GM10847 (cell line): ENCODE results near the gene NAP1L4.

ENCODE experiments used
- POLR2A ChIP-seq: IDR thresholded peaks from 2 replicates; pipeline ENCODE4 v1.6.1; 2011; ENCODE audit not compliant: insufficient read length; ENCODE audit errors: extremely low read depth

NAP1L4 gene

GRCh38 chr11:2940921-2941821 is 51.0 kb downstream of the NAP1L4 start:
- TF ChIP-seq POLR2A, result no peak

GRCh38 chr11:2940147-2940920 is 51.8 kb downstream of the NAP1L4 start:
- TF ChIP-seq POLR2A, result no peak

- TF ChIP-seq POLR2A, result no peak
These were observed 57.4 kb downstream of the NAP1L4 start for GRCh38 chr11:2934611-2935239.

GRCh38 chr11:2934021-2934550 is 58.0 kb downstream of the NAP1L4 start:
- no peak for TF ChIP-seq POLR2A

GRCh38 chr11:2933375-2934020 is 58.6 kb downstream of the NAP1L4 start:
- TF ChIP-seq POLR2A, result no peak

GRCh38 chr11:2932850-2933251 is 59.3 kb downstream of the NAP1L4 start:
- no peak for TF ChIP-seq POLR2A

GRCh38 chr11:2931771-2932738 is 60.1 kb downstream of the NAP1L4 start:
- no peak for TF ChIP-seq POLR2A

GRCh38 chr11:2931420-2931746 is 60.7 kb downstream of the NAP1L4 start:
- TF ChIP-seq POLR2A, result no peak

GRCh38 chr11:2930704-2931419 is 61.3 kb downstream of the NAP1L4 start:
- TF ChIP-seq POLR2A, result no peak

- no peak for TF ChIP-seq POLR2A
These were observed 62.0 kb downstream of the NAP1L4 start for GRCh38 chr11:2929950-2930703.

- no peak for TF ChIP-seq POLR2A
These were observed 62.6 kb downstream of the NAP1L4 start for GRCh38 chr11:2929531-2929949.
